B cell (primary cell): Measurements from ENCODE around the gene CD300LD. TPM values are rescaled to one million over a fixed set of nuclear protein-coding genes. Genes with fewer than 3 reads are reported as not detected.

ENCODE experiments used
- ATAC-seq: fragments of 200-7000 bp; cut with Tn5 transposase; one replicate; pipeline ENCODE4 v1.10.0; 2021; ENCODE audit warnings: low read depth, mild to moderate bottlenecking, moderate number of reproducible peaks, moderate library complexity
- CTCF ChIA-PET: fragments of 350-600 bp; sonication (Branson Sonifier 250); formaldehyde crosslinking; loops from one replicate; lab custom pipeline; 2021; ENCODE audit warnings: antibody characterized with exemption, inconsistent platforms; lab: Charles Lee
- POLR2A ChIA-PET: fragments of 350-600 bp; sonication (Branson Sonifier 250); formaldehyde crosslinking; loops from one replicate; lab custom pipeline; 2021; ENCODE audit warnings: antibody characterized with exemption; lab: Charles Lee
- DNase-seq: peaks from one replicate; pipeline ENCODE4 v3.0.0; 2013
- H2AFZ ChIP-seq: 2 replicates; pipeline ENCODE4 v1.6.1; 2012; ENCODE audit warnings: mild to moderate bottlenecking, low read depth, low read length; ENCODE audit not compliant: insufficient read depth, poor library complexity, severe bottlenecking
- H3K27ac ChIP-seq, 2 donors: 1 replicate in 1 of 2; 2 replicates in 1 of 2; pipeline ENCODE4 v1.5.1; 2012 to 2013; ENCODE audit warnings: low read length in 2 of 2, mild to moderate bottlenecking in 2 of 2, moderate library complexity in 1 of 2
- H3K27me3 ChIP-seq, 4 experiments: fragments of 200-600 bp in 1 of 4; sonication (generic) in 1 of 4; replicated peaks in 1 of 4; 1 replicate in 2 of 4; 2 replicates in 2 of 4; pipeline versions ENCODE4 v1.6.1 to v1.7.0; 2013 to 2016; ENCODE audit warnings: low read length in 3 of 4, mild to moderate bottlenecking in 2 of 4, mixed read lengths in 1 of 4, moderate library complexity in 1 of 4; ENCODE audit not compliant: insufficient read depth in 4 of 4, control insufficient read depth in 3 of 4; ENCODE audit errors: control extremely low read depth in 1 of 4
- H3K36me3 ChIP-seq, 2 experiments: replicated peaks in 1 of 2; 1 replicate in 1 of 2; 2 replicates in 1 of 2; pipeline versions ENCODE4 v1.6.1 to v1.7.1; 2013; ENCODE audit warnings: low read length in 1 of 2; ENCODE audit not compliant: insufficient read depth in 2 of 2, control insufficient read depth in 1 of 2; ENCODE audit errors: control extremely low read depth in 1 of 2, extremely low read depth in 1 of 2
- H3K4me1 ChIP-seq, 2 donors: fragments of 200-600 bp in 1 of 2; sonication (generic) in 1 of 2; 1 replicate in 1 of 2; 2 replicates in 1 of 2; pipeline versions ENCODE4 v1.5.1 to v1.6.1; 2013 to 2017; ENCODE audit warnings: low read length in 2 of 2; ENCODE audit not compliant: control insufficient read depth in 2 of 2, insufficient read depth in 2 of 2
- H3K4me2 ChIP-seq: replicated peaks from 2 replicates; pipeline ENCODE3; 2012; ENCODE audit warnings: mild to moderate bottlenecking, low read depth, low read length; ENCODE audit not compliant: poor library complexity, severe bottlenecking
- H3K4me3 ChIP-seq, 5 experiments: fragments of 200-600 bp in 1 of 5; sonication (generic) in 1 of 5; 1 replicate in 3 of 5; 2 replicates in 2 of 5; pipeline versions ENCODE4 v1.5.1 to v1.7.0; 2011 to 2016; ENCODE audit warnings: low read length in 4 of 5, mild to moderate bottlenecking in 4 of 5, low read depth in 2 of 5, control low read depth in 1 of 5, moderate library complexity in 1 of 5; ENCODE audit not compliant: insufficient read depth in 1 of 5; ENCODE audit errors: control extremely low read depth in 1 of 5, extremely low read depth in 1 of 5
- H3K79me2 ChIP-seq: fragments of 200-600 bp; sonication (generic); one replicate; pipeline ENCODE4 v1.6.0; 2016; ENCODE audit warnings: low read length; ENCODE audit not compliant: control insufficient read depth, insufficient read depth
- H3K9ac ChIP-seq: fragments of 200-600 bp; sonication (generic); 2 replicates; pipeline ENCODE4 v1.6.1; 2017; ENCODE audit warnings: mild to moderate bottlenecking, low read length, moderate library complexity
- H3K9me3 ChIP-seq, 3 donors: one replicate each; pipeline versions ENCODE4 v1.6.1 to v1.7.1; 2013; ENCODE audit warnings: low read length in 2 of 3; ENCODE audit not compliant: control insufficient read depth in 2 of 3, insufficient read depth in 1 of 3; ENCODE audit errors: control extremely low read depth in 1 of 3
- H4K20me1 ChIP-seq: 2 replicates; pipeline ENCODE4 v1.6.0; 2012; ENCODE audit warnings: mild to moderate bottlenecking, low read length; ENCODE audit not compliant: insufficient read depth, control insufficient read depth, poor library complexity, severe bottlenecking
- H3K27ac Mint-ChIP-seq: one replicate; pipeline ENCODE4 v1.8.0; 2021; ENCODE audit warnings: mixed read lengths
- H3K27me3 Mint-ChIP-seq: one replicate; pipeline ENCODE4 v1.8.0; 2021; ENCODE audit warnings: mixed read lengths
- H3K4me1 Mint-ChIP-seq: one replicate; pipeline ENCODE4 v1.8.0; 2021; ENCODE audit warnings: mixed read lengths
- H3K4me3 Mint-ChIP-seq: one replicate; pipeline ENCODE4 v1.8.0; 2021; ENCODE audit warnings: mixed read lengths
- H3K9me3 Mint-ChIP-seq: one replicate; pipeline ENCODE4 v1.8.0; 2022; ENCODE audit warnings: mixed read lengths; ENCODE audit not compliant: insufficient read depth
- CTCF ChIP-seq: fragments of 200-600 bp; IDR thresholded peaks from one replicate; pipeline ENCODE4 v1.8.0; 2022; ENCODE audit warnings: antibody characterized with exemption, mild to moderate bottlenecking
- EZH2 ChIP-seq: IDR thresholded peaks from 2 replicates; pipeline ENCODE4 v1.6.1; 2012; ENCODE audit warnings: borderline replicate concordance, low read depth, mild to moderate bottlenecking, moderate library complexity, low read length; ENCODE audit not compliant: insufficient read depth, poor library complexity, severe bottlenecking
- WGBS: methylation state at CpG from one replicate; pipeline ENCODE4 v1.1.5; 2013; ENCODE audit warnings: missing lambda C conversion rate; ENCODE audit not compliant: insufficient coverage; 5-methylcytosine and 5-hydroxymethylcytosine counted together
- intact Hi-C: fragments of 100-400 bp; cut with micrococcal nuclease; formaldehyde crosslinking; loops from one replicate; pipeline ENCODE4 v1.10.0; 2022
- polyA plus RNA-seq: library from polyadenylated mRNA; depleted of rRNA; stranded (reverse); fragments of >200 nt; gene quantifications from 2 replicates; pipeline ENCODE4 v1.2.3, GENCODE V29; 2012
- total RNA-seq, 2 donors: library from RNA; stranded (reverse); fragments of 120-200 nt in 1 of 2; gene quantifications; 1 replicate in 1 of 2; 2 replicates in 1 of 2; pipeline versions ENCODE4 v1.2.3 to v1.2.4, GENCODE V29; 2013 to 2022

The CD300LD gene
- total and polyA plus RNA-seq, 2 donors (not counting 1 experiment from before 2014, with no cell fraction given), result not detected

DNA sequence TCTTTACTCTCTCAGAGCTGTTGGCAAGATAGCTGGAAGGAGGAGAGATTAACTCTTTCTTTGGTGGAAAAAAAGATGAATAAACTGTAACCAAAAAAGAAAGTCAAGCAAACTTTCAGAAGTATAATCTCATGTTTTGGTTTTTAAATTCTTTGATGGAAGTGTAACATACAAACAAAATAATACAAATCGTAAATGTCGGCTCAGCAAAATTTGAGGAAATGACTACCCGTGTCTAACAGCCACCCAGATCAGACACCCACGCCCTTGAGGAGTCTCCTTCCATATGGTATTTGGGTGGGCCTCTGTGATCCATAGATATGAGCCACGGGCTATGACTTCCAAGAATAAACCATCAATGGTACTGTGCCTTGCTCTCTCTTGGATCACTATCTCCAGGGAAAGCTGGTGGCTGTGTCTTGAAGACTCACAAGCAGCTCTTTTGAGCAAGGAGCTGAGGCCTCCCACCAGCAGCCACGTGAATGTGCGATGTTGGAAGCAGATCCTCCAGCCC is 36.6 kb downstream of the CD300LD start:
- POLR2A ChIA-PET, result no interaction called here
- Mint-ChIP-seq H3K4me1 (peaks cover 21% of the 10 kb centered on the region), H3K9me3 (no peaks in the 10 kb centered on the region), H3K27ac (no peak overlapping the region), H3K27me3 (peaks cover 3% of the 10 kb centered on the region), H3K4me3 (no peak overlapping the region)
- no peak overlapping the region for H3K9ac ChIP-seq
- no peaks in the 10 kb centered on the region for H3K79me2 ChIP-seq
- intact Hi-C loops, result no loop called here
- no peak for ATAC-seq
- H3K27ac ChIP-seq, result no peak overlapping the region
- no peak overlapping the region for H3K4me3 ChIP-seq
- peaks cover 26 to 36% of the 10 kb centered on the region in 2 donors for H3K4me1 ChIP-seq
- 88% methylated on average over 4 of the region's 7 CpGs for WGBS
- H4K20me1 ChIP-seq, result no peaks in the 10 kb centered on the region
- no peak for DNase-seq
- H2AFZ ChIP-seq, result no peak overlapping the region
- CTCF ChIA-PET, result interaction anchor here (1.0 kb wide), 1 partner anchor 10 kb away, joined by 5 read pairs; no protein-coding TSS in a partner anchor
- H3K4me2 ChIP-seq, result no peak overlapping the region
- no peaks in the 10 kb centered on the region for H3K27me3 ChIP-seq
- H3K36me3 ChIP-seq, result no peaks in the 10 kb centered on the region
- H3K9me3 ChIP-seq, result peaks cover 0 to 9% (median 8%) of the 10 kb centered on the region in 3 donors
- no peak for TF ChIP-seq EZH2
- TF ChIP-seq CTCF, result no peak

DNA sequence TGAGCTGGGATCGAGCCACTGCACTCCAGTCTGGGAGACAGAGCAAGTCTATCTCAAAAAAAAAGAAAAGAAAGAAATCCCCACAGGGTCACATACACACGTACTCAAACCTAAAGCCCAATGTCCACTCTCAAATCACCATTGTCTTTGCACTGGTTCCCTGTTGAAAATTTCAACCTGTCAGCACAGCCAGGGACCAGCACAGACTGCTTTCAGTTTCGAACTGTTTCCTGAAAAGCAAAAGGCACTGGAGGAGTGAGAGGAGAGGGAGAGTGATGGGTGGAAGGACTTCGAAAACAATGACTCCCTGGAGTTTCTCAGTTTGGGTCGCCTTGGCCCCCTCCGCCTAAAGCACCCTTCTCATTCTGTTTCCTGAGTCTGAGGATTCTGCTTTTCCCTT is 37.2 kb downstream of the CD300LD start:
- Histone ChIP-seq H3K4me1 (peaks cover 26 to 34% of the 10 kb centered on the region in 2 donors), H3K36me3 (no peaks in the 10 kb centered on the region), H3K4me2 (no peak overlapping the region), H4K20me1 (no peaks in the 10 kb centered on the region), H2AFZ (no peak overlapping the region), H3K4me3 (no peak overlapping the region), H3K27ac (no peak overlapping the region), H3K9ac (no peak overlapping the region), H3K27me3 (no peaks in the 10 kb centered on the region), H3K9me3 (peaks cover 0 to 9% (median 8%) of the 10 kb centered on the region in 3 donors), H3K79me2 (no peaks in the 10 kb centered on the region)
- H3K27ac Mint-ChIP-seq, result no peak overlapping the region
- peaks cover 21% of the 10 kb centered on the region for H3K4me1 Mint-ChIP-seq
- no peaks in the 10 kb centered on the region for H3K9me3 Mint-ChIP-seq
- intact Hi-C loops, result no loop called here
- 69% methylated on average over 4 of the region's 6 CpGs for WGBS
- CTCF ChIA-PET, result no interaction called here
- TF ChIP-seq EZH2, result no peak
- TF ChIP-seq CTCF, result no peak
- DNase-seq (no peak), ATAC-seq (no peak)
- H3K4me3 Mint-ChIP-seq, result no peak overlapping the region
- POLR2A ChIA-PET, result no interaction called here
- peaks cover 7% of the 10 kb centered on the region for H3K27me3 Mint-ChIP-seq
